ENCODE results near the gene CLIP1. TPM values are rescaled to one million over a fixed set of nuclear protein-coding genes. Genes with fewer than 3 reads are reported as not detected.
"Not testable (repeated sequence)": the region's sequence is repeated elsewhere in the genome, so short reads cannot be mapped to it uniquely, and the experiment has no call there.

Gene CLIP1
- total RNA-seq, 3 donors from 2014 or later, result 43.5 to 170 (median 45.0) TPM

- ATAC-seq (no peak), DNase-seq (no peak)
- Histone ChIP-seq H3K4me3 (no peak overlapping the region), H3K36me3 (ENCODE audit: low read depth) (no peaks in the 10 kb centered on the region), H3K9me3 (no peaks in the 10 kb centered on the region), H3K4me1 (ENCODE audit: low read depth) (no peaks in the 10 kb centered on the region)
- TF ChIP-seq CTCF (IDR thresholded peaks at IDR 0.05), result no peak
- intact Hi-C loops (cut with DNase I, micrococcal nuclease), result no loop called here
Observed at GRCh38 chr12:122385171-122386016, 37.1 kb downstream of the CLIP1 start.

- Histone ChIP-seq H3K9me3 (no peaks in the 10 kb centered on the region), H3K4me1 (ENCODE audit: low read depth) (no peaks in the 10 kb centered on the region), H3K4me3 (no peak overlapping the region), H3K36me3 (ENCODE audit: low read depth) (no peaks in the 10 kb centered on the region)
- DNase-seq (no peak), ATAC-seq (no peak)
- intact Hi-C loops (cut with DNase I, micrococcal nuclease), result no loop called here
- TF ChIP-seq CTCF (IDR thresholded peaks at IDR 0.05), result no peak
Observed at GRCh38 chr12:122382919-122383350, 39.5 kb downstream of the CLIP1 start.

GRCh38 chr12:122381021-122381420 lies 41.4 kb downstream of the CLIP1 start:
- TF ChIP-seq CTCF (IDR thresholded peaks at IDR 0.05), result no peak

GRCh38 chr12:122376751-122377150 lies 45.7 kb downstream of the CLIP1 start:
- ATAC-seq; H3K4me1 ChIP-seq (ENCODE audit: low read depth); H3K4me3 ChIP-seq; intact Hi-C loops (cut with DNase I, micrococcal nuclease); DNase-seq; H3K9me3 ChIP-seq; H3K36me3 ChIP-seq (ENCODE audit: low read depth): not testable (repeated sequence)

More at GRCh38 chr12:122381021-122381420, 41.4 kb downstream of the CLIP1 start:
- ATAC-seq (no peak), DNase-seq (no peak)
- peaks cover 4% of the 10 kb centered on the region for H3K36me3 ChIP-seq (ENCODE audit: low read depth)
- H3K4me1 ChIP-seq (ENCODE audit: low read depth), result no peaks in the 10 kb centered on the region
- no peaks in the 10 kb centered on the region for H3K9me3 ChIP-seq
- intact Hi-C loops (cut with DNase I, micrococcal nuclease), result no loop called here
- no peak overlapping the region for H3K4me3 ChIP-seq

GRCh38 chr12:122374707-122375106 lies 47.8 kb downstream of the CLIP1 start:
- ATAC-seq (no peak), DNase-seq (no peak)
- Histone ChIP-seq H3K4me1 (ENCODE audit: low read depth) (no peaks in the 10 kb centered on the region), H3K4me3 (no peak overlapping the region), H3K36me3 (ENCODE audit: low read depth) (peaks cover 4% of the 10 kb centered on the region), H3K9me3 (no peaks in the 10 kb centered on the region)
- intact Hi-C loops (cut with DNase I, micrococcal nuclease), result no loop called here
- TF ChIP-seq CTCF (IDR thresholded peaks at IDR 0.05), result no peak

GRCh38 chr12:122371475-122372045 lies 50.9 kb downstream of the CLIP1 start:
- DNase-seq, result no peak
- Histone ChIP-seq H3K9me3 (no peaks in the 10 kb centered on the region), H3K4me1 (ENCODE audit: low read depth) (peaks cover 14% of the 10 kb centered on the region), H3K36me3 (ENCODE audit: low read depth) (no peaks in the 10 kb centered on the region), H3K4me3 (no peak overlapping the region)
- intact Hi-C loops (cut with DNase I, micrococcal nuclease), result no loop called here
- no peak for TF ChIP-seq CTCF (IDR thresholded peaks at IDR 0.05)
- no peak for ATAC-seq
